Tracheal epithelial cell (primary cell): ENCODE results near the gene CCDC77. TPM values are rescaled to one million over a fixed set of nuclear protein-coding genes. Genes with fewer than 3 reads are reported as not detected.

ENCODE experiments used
- total RNA-seq: library from RNA; depleted of rRNA; stranded (reverse); fragments of >200 nt; gene quantifications from 2 replicates; pipeline ENCODE4 v1.2.1, GENCODE V29; 2014

Gene CCDC77
- total RNA-seq, result 1.3 and 3.4 TPM in 2 replicates

GRCh38 chr12:401235-402028 lies at the start of gene CCDC77:
TSS of gene CCDC77 (plus strand) at chr12:401644. CDS start at chr12:409384, 7,740 bp downstream.

GRCh38 chr12:389142-390096 lies 12.0 kb upstream of the CCDC77 start, which contains the start of gene KDM5A:
TSS of gene KDM5A (minus strand) at chr12:389320. CDS start at chr12:389091, 229 bp downstream.

GRCh38 chr12:459430-460258 lies 58.2 kb downstream of the CCDC77 start, which contains the start of gene B4GALNT3:
TSS of gene B4GALNT3 (plus strand) at chr12:459939. CDS start at chr12:460377, 438 bp downstream.

Other genes starting within 250 kb of the CCDC77 start
- 0.48 TPM in 1 of 2 replicates, not detected in the other for gene SLC6A12, start 187.5 kb upstream of the CCDC77 start, total RNA-seq
- 0.48 TPM in 1 of 2 replicates, not detected in the other for gene SLC6A13, start 138.8 kb upstream of the CCDC77 start, total RNA-seq
- 32.6 and 42.9 TPM in 2 replicates for gene KDM5A, start 12.3 kb upstream of the CCDC77 start, total RNA-seq
- gene B4GALNT3, start 58.3 kb downstream of the CCDC77 start, total RNA-seq, result 5.5 and 10.6 TPM in 2 replicates